GM23338 (cell line): ENCODE measurements around the gene TBRG4.

Experiments used
- CREB1 ChIP-seq: fragments of 250-450 bp; sonication (Bioruptor Pico); IDR thresholded peaks from 2 replicates; pipeline ENCODE4 v1.5.0; 2020; ENCODE audit warnings: low read depth, mild to moderate bottlenecking, moderate library complexity
- CTCF ChIP-seq, 2 experiments: fragments of 200-600 bp in 1 of 2; sonication (generic) in 1 of 2; conservative IDR thresholded peaks; 2 replicates each; pipeline versions ENCODE4 v1.5.1 to v1.6.1; 2016 to 2017; ENCODE audit warnings: antibody characterized with exemption in 2 of 2, low read depth in 2 of 2, mild to moderate bottlenecking in 2 of 2, moderate library complexity in 1 of 2
- EZH2 ChIP-seq: fragments of 200-600 bp; sonication (generic); IDR thresholded peaks from one replicate; pipeline ENCODE4 v1.8.0; 2017; ENCODE audit warnings: antibody characterized with exemption, mild to moderate bottlenecking, low read depth; ENCODE audit not compliant: unreplicated experiment
- EZH2phosphoT487 ChIP-seq: fragments of 200-600 bp; sonication (generic); IDR thresholded peaks from one replicate; pipeline ENCODE4 v1.8.1; 2018; ENCODE audit warnings: antibody characterized with exemption; ENCODE audit not compliant: unreplicated experiment
- POLR2AphosphoS5 ChIP-seq: IDR thresholded peaks from 2 replicates; pipeline ENCODE4 v1.6.1; 2016; ENCODE audit warnings: antibody characterized with exemption, low read depth
- STAT1 ChIP-seq: IDR thresholded peaks from one replicate; pipeline ENCODE4 v1.6.1; 2016; ENCODE audit warnings: antibody characterized with exemption; ENCODE audit not compliant: unreplicated experiment

GRCh38 chr7:45076946-45077345 lies 34.6 kb downstream of the TBRG4 start:
- TF ChIP-seq CTCF (conservative IDR thresholded peaks at IDR 0.05; ENCODE audit: low read depth in 2 of 2) (no peak), EZH2 (no peak), EZH2phosphoT487 (no peak), POLR2AphosphoS5 (no peak), STAT1 (no peak), CREB1 (CRISPR knock-in tag) (no peak)
